ENCODE data around the gene SULT1A2. TPM values are rescaled to one million over a fixed set of nuclear protein-coding genes. Genes with fewer than 3 reads are reported as not detected.
A peak's percentile ranks its signal among the peaks of the same experiment; 100 is the strongest.
"Not testable (repeated sequence)": the region's sequence is repeated elsewhere in the genome, so short reads cannot be mapped to it uniquely, and the experiment has no call there.

The SULT1A2 gene
- total RNA-seq, 1 donor from 2014 or later, result not detected

DNA sequence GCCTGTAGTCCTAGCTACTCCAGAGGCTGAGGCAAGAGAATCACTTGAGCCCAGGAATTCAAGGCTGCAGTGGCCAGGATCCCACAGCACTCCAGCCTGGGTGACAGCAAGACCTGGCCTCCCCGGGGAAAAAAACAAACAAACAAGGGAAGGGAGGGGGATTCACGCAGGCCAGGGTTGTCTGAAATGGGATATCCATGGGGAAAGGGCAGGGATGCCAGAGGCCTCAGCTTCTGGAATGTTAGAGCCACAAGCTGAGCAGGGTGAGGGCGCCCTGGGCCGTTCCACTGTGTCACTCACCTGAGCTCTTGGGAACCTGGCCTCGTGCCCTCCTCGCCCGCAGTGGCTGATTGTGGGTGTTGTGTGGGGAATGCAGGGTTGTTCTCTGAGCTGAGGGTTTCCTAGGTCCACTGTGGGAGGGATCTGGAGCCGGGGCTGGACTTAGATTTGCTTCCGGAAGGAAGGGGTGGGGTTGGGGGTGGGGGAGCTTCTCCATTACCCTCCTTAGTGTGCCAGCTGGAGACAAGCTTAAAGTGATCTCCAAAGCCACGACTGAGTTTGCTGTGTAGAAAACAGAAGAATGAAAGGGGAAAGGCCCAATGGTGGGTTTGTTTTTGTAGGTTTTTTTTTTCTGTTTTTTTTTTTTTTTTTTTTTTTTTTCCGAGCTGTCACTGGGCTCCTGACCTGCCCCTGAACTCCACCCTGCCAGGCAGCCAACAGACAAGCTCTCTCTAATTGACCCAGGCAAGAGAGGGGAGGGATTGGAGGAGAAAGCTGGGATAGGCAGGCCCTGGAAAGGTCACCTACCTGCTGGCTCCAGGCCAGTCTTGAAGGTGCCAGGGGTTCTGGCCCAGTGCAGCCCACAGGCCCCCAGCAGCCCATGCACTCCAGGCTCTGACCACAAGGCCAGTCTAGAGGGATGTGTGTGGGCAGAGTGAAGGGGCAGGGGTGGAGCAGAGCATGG is 13.1 kb upstream of the SULT1A2 start, which contains the start of gene SULT1A1:
SULT1A1 (minus strand) TSS at position 414 of the 964 bp plus-strand sequence. CDS start 1,189 bp downstream, outside the sequence.
- peak; percentile 12 for DNase-seq (ENCODE audit: low read depth)

DNA sequence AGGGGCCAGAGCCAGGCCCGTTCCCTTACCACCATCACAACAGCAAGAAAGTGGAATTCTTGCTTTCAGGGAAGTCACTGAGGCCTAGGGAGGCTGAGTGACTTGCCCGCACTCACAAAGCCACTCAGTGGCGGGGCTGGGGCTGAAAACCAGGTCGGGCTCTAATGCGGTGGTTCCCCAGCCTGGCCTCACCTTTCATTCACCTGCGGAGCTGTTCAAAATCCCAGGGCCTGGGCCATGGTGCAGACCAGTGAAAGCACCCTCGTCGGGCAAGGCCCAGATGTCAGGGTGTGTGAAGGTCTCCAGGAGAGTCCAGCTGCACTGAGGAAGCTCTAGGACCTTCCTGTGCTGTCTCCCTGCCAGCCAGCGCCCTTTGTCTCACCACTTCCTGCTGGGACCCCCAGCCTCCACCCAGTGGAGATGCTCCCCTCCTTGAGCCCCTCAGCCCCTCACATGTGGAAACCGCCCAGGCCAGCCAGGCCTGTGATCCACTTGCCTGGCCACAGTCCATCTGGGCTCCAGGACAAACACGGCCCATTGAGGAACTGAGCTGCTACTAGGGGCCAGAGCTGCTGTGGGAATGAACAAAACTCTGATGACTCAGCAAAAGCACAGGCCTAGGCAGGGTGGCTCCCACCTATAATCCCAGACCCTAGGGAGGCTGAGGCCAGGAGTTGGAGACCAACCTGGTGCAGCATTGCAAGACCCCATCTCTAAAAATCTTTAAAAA is 12.2 kb upstream of the SULT1A2 start:
- not testable (repeated sequence) for DNase-seq (ENCODE audit: low read depth)

DNA sequence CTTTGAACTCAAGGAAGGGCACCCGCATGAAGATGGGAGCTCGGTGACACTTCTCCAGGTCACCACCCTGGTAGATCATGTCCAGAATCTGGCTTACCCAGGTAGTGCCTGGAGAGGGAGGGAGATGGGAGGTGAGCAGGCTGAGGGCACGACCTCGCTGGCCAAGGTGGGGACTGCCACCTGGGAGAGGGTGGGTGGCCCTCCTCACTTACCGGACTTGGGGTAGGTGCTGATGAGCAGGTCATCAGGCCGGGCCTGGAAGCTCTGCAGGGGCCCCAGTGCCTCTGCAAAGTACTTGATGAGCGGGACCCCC is 11.6 kb upstream of the SULT1A2 start:
- not testable (repeated sequence) for DNase-seq (ENCODE audit: low read depth)

GRCh38 chr16:28607681-28608495 is 11.0 kb upstream of the SULT1A2 start:
- DNase-seq (ENCODE audit: low read depth), result not testable (repeated sequence)

- DNase-seq (ENCODE audit: low read depth), result no peak
Measured at GRCh38 chr16:28607116-28607623, 10.3 kb upstream of the SULT1A2 start.

DNA sequence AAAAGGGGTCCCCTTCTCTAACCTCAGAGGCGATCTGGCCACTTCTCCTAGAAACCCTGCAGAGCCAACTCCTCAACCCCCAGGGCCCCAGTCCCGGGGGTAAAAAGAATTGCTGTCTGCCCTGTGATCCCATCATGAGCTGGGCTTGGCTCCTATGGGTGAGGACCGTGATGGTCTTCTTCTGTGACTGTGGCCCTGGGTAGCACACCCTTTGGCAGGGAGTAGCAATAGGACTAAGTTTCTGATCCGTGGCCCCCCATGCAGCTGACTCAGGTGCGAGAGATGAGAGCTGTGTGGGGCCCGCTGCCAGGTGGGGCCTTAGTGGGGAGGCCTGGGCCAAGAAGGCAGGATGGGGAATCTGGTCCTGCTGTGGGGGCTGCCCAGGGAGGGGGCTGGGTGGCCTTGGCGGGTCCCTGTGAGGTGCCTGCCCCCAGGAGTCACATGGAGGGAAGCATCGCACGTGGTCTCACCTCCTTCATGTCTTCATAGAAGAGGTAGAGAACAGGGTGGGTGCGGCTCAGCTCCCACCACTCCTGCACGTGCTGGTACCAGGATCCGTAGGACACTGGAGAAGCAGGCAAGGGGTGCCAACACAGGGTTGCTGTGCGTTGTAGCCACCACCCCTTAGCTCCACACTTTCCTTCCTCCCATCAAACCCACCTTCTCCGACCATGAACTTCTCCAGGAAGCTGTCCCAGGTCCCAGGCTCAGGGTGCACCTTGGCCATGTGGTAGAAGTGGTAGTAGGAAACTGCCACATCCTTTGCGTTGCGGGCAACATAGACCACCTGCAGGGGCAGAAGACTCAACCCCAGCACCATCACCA is 9.7 kb upstream of the SULT1A2 start:
- DNase-seq (ENCODE audit: low read depth), result no peak

DNA sequence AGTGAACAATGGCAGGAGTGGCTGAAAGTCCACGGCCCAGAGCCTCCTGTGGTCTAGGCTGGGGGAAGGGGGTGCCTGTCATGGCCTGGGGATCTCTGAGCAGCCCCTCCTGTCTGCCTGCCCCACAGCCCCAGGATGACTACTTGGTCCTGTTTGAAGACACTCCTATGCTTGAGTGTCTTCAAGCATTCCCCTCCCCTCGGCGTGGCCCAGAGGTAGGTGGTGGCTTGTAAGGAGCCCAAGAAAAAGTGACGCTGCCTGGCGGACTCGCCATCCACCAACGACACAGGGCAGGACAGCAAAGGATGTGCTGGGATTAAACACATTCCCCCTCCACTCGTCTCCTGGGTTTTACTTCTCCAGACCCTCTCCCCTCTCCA is 7.3 kb upstream of the SULT1A2 start:
- no peak for DNase-seq (ENCODE audit: low read depth)

DNA sequence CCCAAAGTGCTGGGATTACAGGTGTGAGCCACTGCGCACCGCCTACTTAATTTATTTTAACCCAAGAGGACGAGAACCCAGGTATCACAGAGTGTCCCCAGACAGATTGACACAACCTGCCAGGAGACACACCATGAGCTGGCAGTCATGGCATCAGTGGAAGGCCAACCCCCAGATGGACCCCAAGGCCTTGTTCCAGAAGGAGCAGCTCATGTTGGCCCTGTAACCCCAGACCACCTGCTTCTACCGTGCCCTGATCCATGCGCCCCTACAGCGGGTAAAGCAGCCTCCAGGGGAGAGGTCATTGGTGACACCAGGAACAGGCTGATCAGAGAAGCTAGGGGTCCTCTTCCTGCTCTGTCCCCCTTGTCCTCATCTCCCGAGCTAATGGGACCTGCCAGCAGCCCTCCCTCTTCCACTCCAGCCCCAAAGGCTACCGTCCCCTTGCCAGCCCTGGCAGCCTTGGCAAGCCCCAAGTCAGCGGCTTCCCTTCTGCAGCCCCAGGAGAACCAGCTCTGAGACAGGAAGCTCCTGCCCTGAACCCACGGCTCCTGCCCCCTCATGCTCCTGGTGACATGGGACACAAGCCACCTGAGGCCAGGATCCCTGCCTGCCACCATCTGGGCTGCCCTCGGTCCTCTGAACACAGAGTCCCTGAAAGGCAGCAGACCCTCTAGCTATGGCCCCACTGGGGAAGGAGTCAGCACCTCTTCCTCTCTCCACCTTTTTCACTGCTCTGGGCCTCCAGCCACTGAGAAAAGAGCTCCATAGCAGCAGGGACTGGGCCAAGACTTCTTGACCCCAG is 6.7 kb upstream of the SULT1A2 start:
- no peak for DNase-seq (ENCODE audit: low read depth)

DNA sequence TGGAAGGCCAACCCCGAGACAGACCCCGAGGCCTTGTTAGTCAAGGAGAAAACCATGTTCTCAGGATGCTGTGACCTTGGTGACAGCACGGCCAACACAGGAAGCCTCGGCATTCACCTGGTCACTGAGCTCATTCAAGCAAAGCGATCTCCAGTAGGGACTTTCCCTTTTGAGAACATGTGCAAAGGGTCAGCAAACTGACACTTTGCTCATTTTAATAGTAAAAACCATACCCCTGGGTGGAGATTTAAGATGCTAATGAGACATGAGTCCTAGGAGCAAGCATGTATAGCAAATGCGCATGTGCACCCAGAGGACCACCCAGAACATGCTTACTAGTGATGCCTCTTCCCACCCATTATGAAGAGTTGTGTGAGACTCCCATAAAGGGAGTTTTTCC is 5.7 kb upstream of the SULT1A2 start:
- DNase-seq (ENCODE audit: low read depth), result no peak

DNA sequence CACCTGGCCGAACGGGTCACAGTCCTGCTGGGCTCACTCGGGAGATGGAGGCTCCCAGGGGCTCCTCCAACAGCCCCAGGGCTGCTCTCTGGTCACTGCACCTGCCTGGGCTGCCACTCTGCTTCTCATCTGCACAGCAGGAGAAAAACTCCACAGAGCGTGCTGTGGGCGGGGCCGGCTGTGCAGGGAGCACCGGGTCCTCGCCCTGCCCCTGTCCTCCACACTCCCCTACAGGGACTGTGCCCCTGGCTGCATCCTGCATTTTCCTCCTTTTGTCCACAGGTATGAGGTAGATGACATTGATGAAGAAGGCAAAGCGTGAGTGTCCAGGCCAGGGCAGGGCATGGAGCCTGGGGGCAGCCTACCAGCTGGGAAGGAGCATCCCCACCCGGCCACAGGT is 5.2 kb upstream of the SULT1A2 start:
- not testable (repeated sequence) for DNase-seq (ENCODE audit: low read depth)

GRCh38 chr16:28601589-28601988 is 4.7 kb upstream of the SULT1A2 start:
- not testable (repeated sequence) for DNase-seq (ENCODE audit: low read depth)

DNA sequence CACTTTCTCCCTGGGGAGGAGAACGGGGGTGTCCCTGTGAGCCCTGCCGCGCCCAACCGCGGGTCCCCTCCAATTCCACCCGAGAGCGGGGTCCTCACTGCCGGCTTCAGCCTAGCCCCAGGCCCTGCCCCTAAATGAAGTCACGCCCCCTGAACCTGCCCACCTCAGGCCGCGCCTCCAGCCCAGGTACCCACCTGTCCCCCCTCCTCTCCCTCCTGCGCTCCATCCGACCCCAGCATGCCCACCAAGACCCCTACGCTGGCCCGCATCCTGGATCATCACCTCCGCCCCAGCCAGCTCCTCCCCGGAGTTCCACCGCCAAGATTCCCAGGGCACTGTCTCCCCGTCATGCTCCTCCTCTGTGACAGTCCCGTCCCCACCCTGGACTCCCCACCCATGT is 4.1 kb upstream of the SULT1A2 start:
- DNase-seq (ENCODE audit: low read depth), result not testable (repeated sequence)

- not testable (repeated sequence) for DNase-seq (ENCODE audit: low read depth)
Measured at GRCh38 chr16:28599377-28600285, 2.8 kb upstream of the SULT1A2 start.

DNA sequence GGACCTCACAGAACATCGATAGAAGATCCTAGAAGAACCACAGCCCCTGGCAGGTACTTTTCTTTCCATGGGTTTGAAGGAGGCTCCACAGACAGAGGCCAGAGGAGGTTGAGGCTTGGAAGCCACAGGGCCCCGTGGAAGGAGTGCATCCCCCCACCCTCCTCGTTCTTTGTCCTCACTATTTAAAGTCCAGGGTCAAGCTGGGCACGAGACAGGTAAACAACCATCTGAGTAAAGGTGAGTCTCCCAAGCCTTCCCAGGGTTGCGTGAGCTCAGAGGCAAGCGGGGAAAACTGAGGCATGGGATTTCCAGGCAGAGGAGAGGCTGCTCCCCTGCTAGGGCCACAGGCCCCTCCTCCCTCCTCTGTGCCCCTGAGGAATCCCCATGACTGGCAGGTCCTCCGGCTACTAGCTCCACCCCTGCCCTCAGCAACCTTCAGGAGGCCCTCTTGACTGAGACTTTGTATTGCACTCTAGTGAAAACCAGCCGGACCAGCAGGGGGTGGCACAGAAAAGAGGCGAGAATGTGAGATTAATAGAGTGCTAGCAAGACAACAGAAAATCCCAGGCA is 927 bp upstream of the SULT1A2 start:
- no peak for DNase-seq (ENCODE audit: low read depth)

DNA sequence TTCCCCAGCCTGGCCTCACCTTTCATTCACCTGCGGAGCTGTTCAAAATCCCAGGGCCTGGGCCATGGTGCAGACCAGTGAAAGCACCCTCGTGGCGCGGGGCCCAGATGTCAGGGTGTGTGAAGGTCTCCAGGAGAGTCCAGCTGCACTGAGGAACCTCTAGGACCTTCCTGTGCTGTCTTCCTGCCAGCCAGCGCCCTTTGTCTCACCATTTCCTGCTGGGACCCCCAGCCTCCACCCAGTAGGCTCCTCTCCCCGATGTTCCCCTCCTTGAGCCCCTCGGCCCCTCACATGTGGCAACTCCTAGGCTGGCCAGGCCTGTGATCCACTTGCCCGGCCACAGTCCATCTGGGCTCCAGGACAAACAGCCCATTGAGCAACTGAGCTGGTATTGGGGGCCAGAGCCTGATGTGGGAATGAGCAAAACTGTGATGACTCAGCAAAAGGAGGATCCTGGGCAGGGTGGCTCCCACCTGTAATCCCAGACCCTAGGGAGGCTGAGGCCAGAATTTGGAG is 677 bp downstream of the SULT1A2 start:
- no peak for DNase-seq (ENCODE audit: low read depth)

DNA sequence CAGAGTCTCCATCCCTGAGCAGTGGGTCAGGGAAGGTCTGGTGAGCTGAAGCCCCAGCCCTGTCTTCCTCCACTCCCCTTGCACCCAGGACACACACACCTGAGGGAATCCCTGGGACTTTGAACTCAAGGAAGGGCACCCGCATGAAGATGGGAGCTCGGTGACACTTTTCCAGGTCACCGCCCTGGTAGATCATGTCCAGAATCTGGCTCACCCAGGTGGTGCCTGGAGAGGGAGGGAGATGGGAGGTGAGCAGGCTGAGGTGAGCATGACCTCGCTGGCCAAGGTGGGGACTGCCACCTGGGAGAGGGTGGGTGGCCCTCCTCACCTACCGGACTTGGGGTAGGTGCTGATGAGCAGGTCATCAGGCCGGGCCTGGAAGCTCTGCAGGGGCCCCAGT is 1.4 kb downstream of the SULT1A2 start:
- not testable (repeated sequence) for DNase-seq (ENCODE audit: low read depth)

GRCh38 chr16:28592979-28593553 is 3.8 kb downstream of the SULT1A2 start:
- no peak for DNase-seq (ENCODE audit: low read depth)

Data from myocyte (in vitro differentiated cells).